Liver (tissue), 9 donors: ENCODE data around the gene SH3BP5. TPM values are rescaled to one million over a fixed set of nuclear protein-coding genes. Genes with fewer than 3 reads are reported as not detected.
"Not testable (repeated sequence)": the region's sequence is repeated elsewhere in the genome, so short reads cannot be mapped to it uniquely, and the experiment has no call there.

Experiments
- DNase-seq: peaks from one replicate; pipeline ENCODE4 v3.0.0-alpha.2; 2017; ENCODE audit warnings: low spot score
- H3K27ac ChIP-seq, 2 donors: one replicate each; pipeline ENCODE4 v1.7.0; 2013; ENCODE audit warnings: inconsistent platforms in 2 of 2, low read length in 2 of 2, control low read depth in 1 of 2, low read depth in 1 of 2, mild to moderate bottlenecking in 1 of 2
- H3K27me3 ChIP-seq, 4 donors: one replicate each; pipeline versions ENCODE4 v1.6.1 to v1.7.0; 2013; ENCODE audit warnings: low read length in 3 of 4, inconsistent platforms in 1 of 4, mild to moderate bottlenecking in 1 of 4, moderate library complexity in 1 of 4; ENCODE audit not compliant: control insufficient read depth in 4 of 4, insufficient read depth in 4 of 4
- H3K36me3 ChIP-seq, 4 donors: one replicate each; pipeline versions ENCODE4 v1.6.1 to v1.7.0; 2013; ENCODE audit warnings: low read length in 3 of 4, mild to moderate bottlenecking in 3 of 4, low read depth in 1 of 4, moderate library complexity in 1 of 4; ENCODE audit not compliant: control insufficient read depth in 4 of 4, insufficient read depth in 3 of 4
- H3K4me1 ChIP-seq, 4 donors: one replicate each; pipeline versions ENCODE4 v1.6.1 to v1.7.0; 2013; ENCODE audit warnings: low read length in 3 of 4, mild to moderate bottlenecking in 3 of 4, moderate library complexity in 1 of 4; ENCODE audit not compliant: control insufficient read depth in 4 of 4, insufficient read depth in 4 of 4
- H3K4me3 ChIP-seq, 3 donors: one replicate each; pipeline versions ENCODE4 v1.6.1 to v1.7.0; 2013; ENCODE audit warnings: low read length in 3 of 3, control low read depth in 1 of 3, low read depth in 1 of 3, mild to moderate bottlenecking in 1 of 3
- H3K9ac ChIP-seq, 2 donors: one replicate each; pipeline ENCODE4 v1.7.0; 2013; ENCODE audit warnings: low read length in 2 of 2, mild to moderate bottlenecking in 2 of 2, moderate library complexity in 2 of 2, control low read depth in 1 of 2, low read depth in 1 of 2
- H3K9me3 ChIP-seq, 4 donors: one replicate each; pipeline versions ENCODE4 v1.6.1 to v1.7.0; 2013; ENCODE audit warnings: low read length in 3 of 4; ENCODE audit not compliant: control insufficient read depth in 4 of 4
- EGR1 ChIP-seq, 2 donors: IDR thresholded peaks; 2 replicates each; pipeline ENCODE4 v1.6.1; 2016 to 2018; ENCODE audit warnings: antibody characterized with exemption in 2 of 2, low read depth in 2 of 2
- FOXA1 ChIP-seq: IDR thresholded peaks from 2 replicates; pipeline ENCODE4 v1.6.1; 2016; ENCODE audit warnings: antibody characterized with exemption
- FOXA2 ChIP-seq: IDR thresholded peaks from 2 replicates; pipeline ENCODE4 v1.6.1; 2016; ENCODE audit warnings: antibody characterized with exemption
- GABPA ChIP-seq, 2 donors: IDR thresholded peaks in 1 of 2; conservative IDR thresholded peaks in 1 of 2; 2 replicates each; pipeline ENCODE4 v1.6.1; 2016; ENCODE audit warnings: antibody characterized with exemption in 2 of 2, mild to moderate bottlenecking in 1 of 2, moderate library complexity in 1 of 2
- HNF4G ChIP-seq: IDR thresholded peaks from 2 replicates; pipeline ENCODE4 v1.6.1; 2016; ENCODE audit warnings: antibody characterized with exemption
- JUND ChIP-seq, 2 donors: IDR thresholded peaks; 2 replicates each; pipeline ENCODE4 v1.6.1; 2016; ENCODE audit warnings: antibody characterized with exemption in 2 of 2
- NR2F2 ChIP-seq: IDR thresholded peaks from 2 replicates; pipeline ENCODE4 v1.6.1; 2016; ENCODE audit warnings: antibody characterized with exemption
- RAD21 ChIP-seq, 2 donors: IDR thresholded peaks; 2 replicates each; pipeline ENCODE4 v1.6.1; 2016; ENCODE audit warnings: antibody characterized with exemption in 2 of 2, mild to moderate bottlenecking in 2 of 2
- RXRA ChIP-seq, 2 donors: IDR thresholded peaks; 2 replicates each; pipeline ENCODE4 v1.6.1; 2017 to 2018; ENCODE audit warnings: antibody characterized with exemption in 2 of 2, mild to moderate bottlenecking in 1 of 2
- SP1 ChIP-seq: IDR thresholded peaks from 2 replicates; pipeline ENCODE4 v1.6.1; 2018; ENCODE audit warnings: antibody characterized with exemption, mild to moderate bottlenecking
- TAF1 ChIP-seq: conservative IDR thresholded peaks from 2 replicates; pipeline ENCODE4 v1.6.1; 2016; ENCODE audit warnings: antibody characterized with exemption, mild to moderate bottlenecking
- YY1 ChIP-seq: IDR thresholded peaks from 2 replicates; pipeline ENCODE4 v1.6.1; 2016; ENCODE audit warnings: antibody characterized with exemption, mild to moderate bottlenecking
- ZBTB33 ChIP-seq: IDR thresholded peaks from 2 replicates; pipeline ENCODE4 v1.6.1; 2016; ENCODE audit warnings: antibody characterized with exemption
- WGBS: extraction: QIAGEN DNeasy Blood & Tissue Kit; methylation state at CpG from one replicate; pipeline ENCODE4 v1.1.7; 2013; 5-methylcytosine and 5-hydroxymethylcytosine counted together
- polyA plus RNA-seq, 2 donors: library from polyadenylated mRNA; stranded (reverse) in 1 of 2; unstranded in 1 of 2; fragments of 200-250 nt in 1 of 2; fragments of >200 nt in 1 of 2; fragmentation: Nextera tagmentation in 1 of 2; extraction: Ambion mirVana in 1 of 2; gene quantifications; one replicate each; pipeline versions ENCODE4 v1.2.1 to v1.2.3, GENCODE V29; 2013 to 2015
- total RNA-seq, 2 donors: library from RNA; depleted of rRNA; stranded (reverse); fragments of >200 nt; gene quantifications; one replicate each; pipeline ENCODE4 v1.2.3, GENCODE V29; 2014
- TF ChIP-seq, protein P1 (sequence below): fragments of 150-350 bp; IDR thresholded peaks from 2 replicates; pipeline ENCODE4 v1.5.1; 2017; ENCODE audit warnings: improper control_type of control experiment, low read depth, low read length; ENCODE audit not compliant: missing input control
- TF ChIP-seq, protein P2 (sequence below): IDR thresholded peaks from 2 replicates; pipeline ENCODE4 v1.6.1; 2016; ENCODE audit warnings: antibody characterized with exemption
- TF ChIP-seq, protein P3 (sequence below): IDR thresholded peaks from 2 replicates; pipeline ENCODE4 v1.6.1; 2016; ENCODE audit warnings: antibody characterized with exemption
- TF ChIP-seq, protein P4 (sequence below): IDR thresholded peaks from 2 replicates; pipeline ENCODE4 v1.6.1; 2016; ENCODE audit warnings: antibody characterized with exemption, mild to moderate bottlenecking
- donor health status: healthy.
- donor health status: healthy.
- donor health status: healthy.
- donor health status: healthy.
- donor health status: healthy.

SH3BP5 gene
- total and polyA plus RNA-seq, 4 donors, result 3.5 to 17.9 (median 11.8) TPM

- TF ChIP-seq, protein P1, sequence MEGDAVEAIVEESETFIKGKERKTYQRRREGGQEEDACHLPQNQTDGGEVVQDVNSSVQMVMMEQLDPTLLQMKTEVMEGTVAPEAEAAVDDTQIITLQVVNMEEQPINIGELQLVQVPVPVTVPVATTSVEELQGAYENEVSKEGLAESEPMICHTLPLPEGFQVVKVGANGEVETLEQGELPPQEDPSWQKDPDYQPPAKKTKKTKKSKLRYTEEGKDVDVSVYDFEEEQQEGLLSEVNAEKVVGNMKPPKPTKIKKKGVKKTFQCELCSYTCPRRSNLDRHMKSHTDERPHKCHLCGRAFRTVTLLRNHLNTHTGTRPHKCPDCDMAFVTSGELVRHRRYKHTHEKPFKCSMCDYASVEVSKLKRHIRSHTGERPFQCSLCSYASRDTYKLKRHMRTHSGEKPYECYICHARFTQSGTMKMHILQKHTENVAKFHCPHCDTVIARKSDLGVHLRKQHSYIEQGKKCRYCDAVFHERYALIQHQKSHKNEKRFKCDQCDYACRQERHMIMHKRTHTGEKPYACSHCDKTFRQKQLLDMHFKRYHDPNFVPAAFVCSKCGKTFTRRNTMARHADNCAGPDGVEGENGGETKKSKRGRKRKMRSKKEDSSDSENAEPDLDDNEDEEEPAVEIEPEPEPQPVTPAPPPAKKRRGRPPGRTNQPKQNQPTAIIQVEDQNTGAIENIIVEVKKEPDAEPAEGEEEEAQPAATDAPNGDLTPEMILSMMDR, result no peak
- TF ChIP-seq, protein P2, sequence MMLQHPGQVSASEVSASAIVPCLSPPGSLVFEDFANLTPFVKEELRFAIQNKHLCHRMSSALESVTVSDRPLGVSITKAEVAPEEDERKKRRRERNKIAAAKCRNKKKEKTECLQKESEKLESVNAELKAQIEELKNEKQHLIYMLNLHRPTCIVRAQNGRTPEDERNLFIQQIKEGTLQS, result no peak
- no peak for TF ChIP-seq HNF4G
Observed at GRCh38 chr3:15359677-15360397, 27.5 kb upstream of the SH3BP5 start (continued).

- not testable (repeated sequence) for DNase-seq, H3K27me3 ChIP-seq, H3K4me3 ChIP-seq, H3K9ac ChIP-seq, H3K36me3 ChIP-seq, H3K27ac ChIP-seq, H3K4me1 ChIP-seq, H3K9me3 ChIP-seq
- 70% methylated on average over 5 of the region's 5 CpGs for WGBS
Observed at GRCh38 chr3:15356651-15357061, 24.3 kb upstream of the SH3BP5 start.

DNA sequence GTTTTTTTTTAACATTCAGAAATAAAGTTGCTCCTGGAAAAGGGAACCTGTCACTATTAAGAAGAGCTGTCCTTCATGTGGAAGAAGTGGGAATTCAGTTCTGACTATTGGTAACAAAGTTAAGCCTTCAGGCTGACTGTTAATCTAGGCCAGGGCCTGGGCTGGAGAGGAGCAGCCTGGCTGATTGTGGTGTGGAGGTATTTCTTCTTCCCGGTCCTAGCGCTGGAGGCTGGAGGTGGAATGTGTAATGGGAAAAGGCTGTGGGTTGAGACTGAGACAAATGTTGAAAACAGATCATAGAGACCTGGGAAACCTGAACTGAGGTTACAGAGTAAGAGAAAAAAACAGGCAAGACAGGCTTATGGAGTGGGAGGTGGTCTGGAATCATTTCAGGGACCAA lies 23.8 kb upstream of the SH3BP5 start:
- Histone ChIP-seq H3K9me3 (no peaks in the 10 kb centered on the region), H3K9ac (no peak overlapping the region), H3K4me1 (no peaks in the 10 kb centered on the region), H3K27me3 (no peaks in the 10 kb centered on the region), H3K27ac (no peak overlapping the region), H3K36me3 (no peaks in the 10 kb centered on the region), H3K4me3 (no peak overlapping the region)
- 94% methylated on average over 2 of the region's 2 CpGs for WGBS
- no peak for TF ChIP-seq HNF4G
- no peak for TF ChIP-seq TAF1
- TF ChIP-seq FOXA1, result no peak
- TF ChIP-seq SP1, result no peak
- TF ChIP-seq, protein P3, sequence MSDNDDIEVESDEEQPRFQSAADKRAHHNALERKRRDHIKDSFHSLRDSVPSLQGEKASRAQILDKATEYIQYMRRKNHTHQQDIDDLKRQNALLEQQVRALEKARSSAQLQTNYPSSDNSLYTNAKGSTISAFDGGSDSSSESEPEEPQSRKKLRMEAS, result no peak
- TF ChIP-seq, protein P2, result no peak
- no peak for TF ChIP-seq JUND (IDR thresholded peaks at IDR 0.05)
- TF ChIP-seq NR2F2, result no peak
- no peak for TF ChIP-seq RXRA (IDR thresholded peaks at IDR 0.05)
- no peak for TF ChIP-seq ZBTB33
- no peak for TF ChIP-seq GABPA (IDR thresholded peaks at IDR 0.05 in 1 of 2, conservative IDR thresholded peaks at IDR 0.05 in 1 of 2)
- TF ChIP-seq, protein P1, result no peak
- no peak for TF ChIP-seq YY1
- no peak for TF ChIP-seq FOXA2
- TF ChIP-seq, protein P4, sequence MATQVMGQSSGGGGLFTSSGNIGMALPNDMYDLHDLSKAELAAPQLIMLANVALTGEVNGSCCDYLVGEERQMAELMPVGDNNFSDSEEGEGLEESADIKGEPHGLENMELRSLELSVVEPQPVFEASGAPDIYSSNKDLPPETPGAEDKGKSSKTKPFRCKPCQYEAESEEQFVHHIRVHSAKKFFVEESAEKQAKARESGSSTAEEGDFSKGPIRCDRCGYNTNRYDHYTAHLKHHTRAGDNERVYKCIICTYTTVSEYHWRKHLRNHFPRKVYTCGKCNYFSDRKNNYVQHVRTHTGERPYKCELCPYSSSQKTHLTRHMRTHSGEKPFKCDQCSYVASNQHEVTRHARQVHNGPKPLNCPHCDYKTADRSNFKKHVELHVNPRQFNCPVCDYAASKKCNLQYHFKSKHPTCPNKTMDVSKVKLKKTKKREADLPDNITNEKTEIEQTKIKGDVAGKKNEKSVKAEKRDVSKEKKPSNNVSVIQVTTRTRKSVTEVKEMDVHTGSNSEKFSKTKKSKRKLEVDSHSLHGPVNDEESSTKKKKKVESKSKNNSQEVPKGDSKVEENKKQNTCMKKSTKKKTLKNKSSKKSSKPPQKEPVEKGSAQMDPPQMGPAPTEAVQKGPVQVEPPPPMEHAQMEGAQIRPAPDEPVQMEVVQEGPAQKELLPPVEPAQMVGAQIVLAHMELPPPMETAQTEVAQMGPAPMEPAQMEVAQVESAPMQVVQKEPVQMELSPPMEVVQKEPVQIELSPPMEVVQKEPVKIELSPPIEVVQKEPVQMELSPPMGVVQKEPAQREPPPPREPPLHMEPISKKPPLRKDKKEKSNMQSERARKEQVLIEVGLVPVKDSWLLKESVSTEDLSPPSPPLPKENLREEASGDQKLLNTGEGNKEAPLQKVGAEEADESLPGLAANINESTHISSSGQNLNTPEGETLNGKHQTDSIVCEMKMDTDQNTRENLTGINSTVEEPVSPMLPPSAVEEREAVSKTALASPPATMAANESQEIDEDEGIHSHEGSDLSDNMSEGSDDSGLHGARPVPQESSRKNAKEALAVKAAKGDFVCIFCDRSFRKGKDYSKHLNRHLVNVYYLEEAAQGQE, result no peak
- no peak for TF ChIP-seq RAD21 (IDR thresholded peaks at IDR 0.05)
- TF ChIP-seq EGR1 (IDR thresholded peaks at IDR 0.05; ENCODE audit: low read depth in 2 of 2), result no peak
- DNase-seq, result no peak
